NCI-H1105 (cell line): ENCODE data around the gene CPNE7.

Experiments used
- DNase-seq: peaks from one replicate; lab custom pipeline; 2025; lab: John Stamatoyannopoulos, UW

Gene CPNE7

GRCh38 chr16:89604764-89605163, 29.2 kb downstream of the CPNE7 start:
- DNase-seq, result no peak

- no peak for DNase-seq
These were observed 29.8 kb downstream of the CPNE7 start for GRCh38 chr16:89605186-89605970.

GRCh38 chr16:89606006-89606405, 30.4 kb downstream of the CPNE7 start:
- DNase-seq, result no peak

- no peak for DNase-seq
These were observed 31.9 kb downstream of the CPNE7 start for GRCh38 chr16:89607453-89607852.

- DNase-seq, result no peak
These were observed 32.6 kb downstream of the CPNE7 start for GRCh38 chr16:89607937-89608740.

GRCh38 chr16:89610108-89610453, 34.5 kb downstream of the CPNE7 start:
- DNase-seq, result no peak

- DNase-seq, result no peak
These were observed 37.0 kb downstream of the CPNE7 start for GRCh38 chr16:89612415-89613166.

GRCh38 chr16:89613231-89613953, 37.8 kb downstream of the CPNE7 start, which contains the start of gene DPEP1:
TSS of gene DPEP1 (plus strand) at chr16:89613642. CDS start at chr16:89630411, 16,769 bp downstream.
- no peak for DNase-seq

GRCh38 chr16:89613954-89614459, 38.4 kb downstream of the CPNE7 start:
- DNase-seq, result no peak

GRCh38 chr16:89615176-89615575, 39.6 kb downstream of the CPNE7 start:
- no peak for DNase-seq

GRCh38 chr16:89615596-89616090, 40.1 kb downstream of the CPNE7 start:
- DNase-seq, result no peak

GRCh38 chr16:89616623-89617022, 41.1 kb downstream of the CPNE7 start:
- DNase-seq, result no peak

GRCh38 chr16:89617036-89617435, 41.5 kb downstream of the CPNE7 start:
- no peak for DNase-seq

- DNase-seq, result no peak
These were observed 42.8 kb downstream of the CPNE7 start for GRCh38 chr16:89618109-89618998.

GRCh38 chr16:89619840-89620239, 44.3 kb downstream of the CPNE7 start:
- DNase-seq, result no peak

GRCh38 chr16:89620406-89620841, 44.9 kb downstream of the CPNE7 start:
- DNase-seq, result no peak

- no peak for DNase-seq
These were observed 45.7 kb downstream of the CPNE7 start for GRCh38 chr16:89621136-89621697.

GRCh38 chr16:89621698-89622409, 46.3 kb downstream of the CPNE7 start:
- DNase-seq, result no peak

GRCh38 chr16:89623511-89624261, 48.1 kb downstream of the CPNE7 start:
- no peak for DNase-seq
